Measurements from ENCODE around the gene DPP10.

Gene DPP10

GRCh38 chr2:114426756-114427155 lies 15.7 kb upstream of the DPP10 start:
- ATAC-seq (ENCODE audit: insufficient read depth, low read depth) = no peak
- no peak overlapping the region for H3K9ac ChIP-seq (ENCODE audit: low read depth, low read length)
- no peaks in the 10 kb centered on the region for H4K20me1 ChIP-seq (ENCODE audit: insufficient read depth, low read length)
- H3K9me3 ChIP-seq (ENCODE audit: insufficient read depth, low read length, severe bottlenecking) = no peaks in the 10 kb centered on the region
- H3K4me3 ChIP-seq (ENCODE audit: low read depth in 1 of 2, low read length in 2 of 2) = no peak overlapping the region
- no peak for DNase-seq
- H2AFZ ChIP-seq (ENCODE audit: low read depth, low read length) = no peak overlapping the region
- H3K79me2 ChIP-seq (ENCODE audit: insufficient read depth, low read length) = no peaks in the 10 kb centered on the region
- H3K27ac ChIP-seq (ENCODE audit: low read length) = no peak overlapping the region
- no peak for TF ChIP-seq CTCF (IDR thresholded peaks at IDR 0.05; ENCODE audit: borderline replicate concordance, extremely low read depth, low read length, poor library complexity, severe bottlenecking)
- TF ChIP-seq EZH2 (IDR thresholded peaks at IDR 0.05; ENCODE audit: borderline replicate concordance, low read depth, low read length, severe bottlenecking) = no peak
- no peaks in the 10 kb centered on the region for H3K4me1 ChIP-seq (ENCODE audit: insufficient read depth, low read length)
- H3K36me3 ChIP-seq (ENCODE audit: insufficient read depth, low read length) = no peaks in the 10 kb centered on the region
- H3K4me2 ChIP-seq (ENCODE audit: insufficient read depth, low read length) = no peak overlapping the region
- H3K27me3 ChIP-seq (ENCODE audit: insufficient read depth, low read length, poor library complexity) = no peaks in the 10 kb centered on the region

DNA sequence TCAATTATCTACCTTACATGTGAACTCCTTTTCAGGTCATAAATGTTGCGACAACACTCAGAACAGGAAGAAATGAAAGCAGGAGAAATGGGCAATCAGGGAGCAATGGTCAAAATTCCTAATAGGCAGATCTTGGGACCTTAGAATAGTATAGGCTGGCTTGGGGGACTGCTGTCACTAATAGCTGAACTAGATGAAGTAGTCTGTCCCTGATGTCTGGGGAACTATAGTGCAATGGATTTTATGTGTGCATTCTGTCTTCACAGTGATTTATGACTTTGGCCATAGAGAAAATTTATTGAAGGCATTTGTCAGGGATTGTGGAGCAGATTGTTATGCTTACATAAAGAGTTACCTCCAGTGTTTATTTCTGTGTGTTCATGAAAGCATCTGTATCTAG lies 6.1 kb upstream of the DPP10 start:
- Histone ChIP-seq H3K79me2 (ENCODE audit: insufficient read depth, low read length) (no peaks in the 10 kb centered on the region), H4K20me1 (ENCODE audit: insufficient read depth, low read length) (no peaks in the 10 kb centered on the region), H3K27me3 (ENCODE audit: insufficient read depth, low read length, poor library complexity) (no peaks in the 10 kb centered on the region), H3K36me3 (ENCODE audit: insufficient read depth, low read length) (no peaks in the 10 kb centered on the region), H3K9me3 (ENCODE audit: insufficient read depth, low read length, severe bottlenecking) (no peaks in the 10 kb centered on the region), H3K4me3 (ENCODE audit: low read depth in 1 of 2, low read length in 2 of 2) (no peak overlapping the region), H2AFZ (ENCODE audit: low read depth, low read length) (no peak overlapping the region), H3K9ac (ENCODE audit: low read depth, low read length) (no peak overlapping the region), H3K4me1 (ENCODE audit: insufficient read depth, low read length) (no peaks in the 10 kb centered on the region), H3K4me2 (ENCODE audit: insufficient read depth, low read length) (no peak overlapping the region), H3K27ac (ENCODE audit: low read length) (no peak overlapping the region)
- DNase-seq (no peak), ATAC-seq (ENCODE audit: insufficient read depth, low read depth) (no peak)
- no peak for TF ChIP-seq CTCF (IDR thresholded peaks at IDR 0.05; ENCODE audit: borderline replicate concordance, extremely low read depth, low read length, poor library complexity, severe bottlenecking)
- TF ChIP-seq EZH2 (IDR thresholded peaks at IDR 0.05; ENCODE audit: borderline replicate concordance, low read depth, low read length, severe bottlenecking) = no peak

- no peak for TF ChIP-seq EZH2 (IDR thresholded peaks at IDR 0.05; ENCODE audit: borderline replicate concordance, low read depth, low read length, severe bottlenecking)
- TF ChIP-seq CTCF (IDR thresholded peaks at IDR 0.05; ENCODE audit: borderline replicate concordance, extremely low read depth, low read length, poor library complexity, severe bottlenecking) = no peak
- H3K27me3 ChIP-seq (ENCODE audit: insufficient read depth, low read length, poor library complexity) = no peaks in the 10 kb centered on the region
- DNase-seq (no peak), ATAC-seq (ENCODE audit: insufficient read depth, low read depth) (no peak)
- H4K20me1 ChIP-seq (ENCODE audit: insufficient read depth, low read length) = no peaks in the 10 kb centered on the region; the same call in 1 of the 2 replicates
- H3K4me2 ChIP-seq (ENCODE audit: insufficient read depth, low read length) = no peak overlapping the region
- no peak overlapping the region for H3K27ac ChIP-seq (ENCODE audit: low read length)
- no peak overlapping the region for H2AFZ ChIP-seq (ENCODE audit: low read depth, low read length)
- H3K4me1 ChIP-seq (ENCODE audit: insufficient read depth, low read length) = no peaks in the 10 kb centered on the region
- no peaks in the 10 kb centered on the region for H3K9me3 ChIP-seq (ENCODE audit: insufficient read depth, low read length, severe bottlenecking)
- H3K79me2 ChIP-seq (ENCODE audit: insufficient read depth, low read length) = no peaks in the 10 kb centered on the region
- no peak overlapping the region for H3K4me3 ChIP-seq (ENCODE audit: low read depth in 1 of 2, low read length in 2 of 2)
- H3K9ac ChIP-seq (ENCODE audit: low read depth, low read length) = no peak overlapping the region
- no peaks in the 10 kb centered on the region for H3K36me3 ChIP-seq (ENCODE audit: insufficient read depth, low read length)
These were observed 4.1 kb downstream of the DPP10 start for GRCh38 chr2:114446571-114446970.

GRCh38 chr2:114450639-114451038 lies 8.2 kb downstream of the DPP10 start:
- Histone ChIP-seq H3K27ac (ENCODE audit: low read length) (no peak overlapping the region), H3K4me3 (ENCODE audit: low read depth in 1 of 2, low read length in 2 of 2) (no peak overlapping the region), H3K4me1 (ENCODE audit: insufficient read depth, low read length) (no peaks in the 10 kb centered on the region), H3K9ac (ENCODE audit: low read depth, low read length) (no peak overlapping the region), H3K27me3 (ENCODE audit: insufficient read depth, low read length, poor library complexity) (no peaks in the 10 kb centered on the region), H2AFZ (ENCODE audit: low read depth, low read length) (no peak overlapping the region), H3K4me2 (ENCODE audit: insufficient read depth, low read length) (no peak overlapping the region), H3K36me3 (ENCODE audit: insufficient read depth, low read length) (no peaks in the 10 kb centered on the region), H4K20me1 (ENCODE audit: insufficient read depth, low read length) (no peaks in the 10 kb centered on the region), H3K79me2 (ENCODE audit: insufficient read depth, low read length) (no peaks in the 10 kb centered on the region), H3K9me3 (ENCODE audit: insufficient read depth, low read length, severe bottlenecking) (no peaks in the 10 kb centered on the region)
- ATAC-seq (ENCODE audit: insufficient read depth, low read depth) (no peak), DNase-seq (no peak)
- TF ChIP-seq CTCF (IDR thresholded peaks at IDR 0.05; ENCODE audit: borderline replicate concordance, extremely low read depth, low read length, poor library complexity, severe bottlenecking) (no peak), EZH2 (IDR thresholded peaks at IDR 0.05; ENCODE audit: borderline replicate concordance, low read depth, low read length, severe bottlenecking) (no peak)

Measured in DND-41 (cell line).